Measurements from ENCODE around the gene GCFC2. TPM values are rescaled to one million over a fixed set of nuclear protein-coding genes. Genes with fewer than 3 reads are reported as not detected.

Gene GCFC2
- total and polyA plus RNA-seq, 9 of the 15 experiments (the other 6 are each of a cell fraction or from before 2014, with no cell fraction given) = 10.5 to 40.6 (median 23.0) TPM

DNA sequence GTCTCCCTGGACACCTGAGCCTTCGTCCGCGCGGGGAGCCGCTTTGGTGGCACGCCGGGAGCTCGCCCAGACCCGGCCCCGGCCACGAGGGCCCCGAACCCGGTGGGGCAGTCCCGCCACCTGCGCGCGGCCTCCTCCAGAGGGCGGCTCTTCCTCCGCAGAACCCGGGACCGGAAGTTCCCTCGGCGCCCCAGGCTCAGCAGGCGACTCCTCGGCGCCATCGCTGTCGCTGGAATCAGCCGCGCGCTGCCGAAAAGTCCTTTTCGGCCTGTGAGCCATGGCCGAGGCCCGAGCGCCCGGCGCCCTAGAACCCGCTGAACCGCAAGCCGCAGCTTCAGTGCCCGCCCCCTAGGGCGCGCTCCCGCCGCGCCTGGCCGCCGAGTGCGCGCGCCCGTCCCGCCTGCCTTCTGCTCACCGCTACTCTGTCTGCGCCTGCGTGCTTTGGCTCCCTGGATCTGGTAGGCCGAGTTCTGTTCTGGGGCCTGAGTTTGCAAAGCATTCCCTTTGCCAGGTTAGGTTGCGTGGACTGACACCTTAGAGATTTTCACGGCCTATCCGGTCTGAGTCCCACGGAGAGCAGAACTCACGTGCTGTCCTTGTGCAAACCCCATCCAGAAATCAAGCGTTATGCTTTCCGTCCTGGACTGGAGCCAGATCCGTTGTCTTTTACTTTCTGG lies at the start of gene GCFC2 (continued):
- TF ChIP-seq, protein P1, sequence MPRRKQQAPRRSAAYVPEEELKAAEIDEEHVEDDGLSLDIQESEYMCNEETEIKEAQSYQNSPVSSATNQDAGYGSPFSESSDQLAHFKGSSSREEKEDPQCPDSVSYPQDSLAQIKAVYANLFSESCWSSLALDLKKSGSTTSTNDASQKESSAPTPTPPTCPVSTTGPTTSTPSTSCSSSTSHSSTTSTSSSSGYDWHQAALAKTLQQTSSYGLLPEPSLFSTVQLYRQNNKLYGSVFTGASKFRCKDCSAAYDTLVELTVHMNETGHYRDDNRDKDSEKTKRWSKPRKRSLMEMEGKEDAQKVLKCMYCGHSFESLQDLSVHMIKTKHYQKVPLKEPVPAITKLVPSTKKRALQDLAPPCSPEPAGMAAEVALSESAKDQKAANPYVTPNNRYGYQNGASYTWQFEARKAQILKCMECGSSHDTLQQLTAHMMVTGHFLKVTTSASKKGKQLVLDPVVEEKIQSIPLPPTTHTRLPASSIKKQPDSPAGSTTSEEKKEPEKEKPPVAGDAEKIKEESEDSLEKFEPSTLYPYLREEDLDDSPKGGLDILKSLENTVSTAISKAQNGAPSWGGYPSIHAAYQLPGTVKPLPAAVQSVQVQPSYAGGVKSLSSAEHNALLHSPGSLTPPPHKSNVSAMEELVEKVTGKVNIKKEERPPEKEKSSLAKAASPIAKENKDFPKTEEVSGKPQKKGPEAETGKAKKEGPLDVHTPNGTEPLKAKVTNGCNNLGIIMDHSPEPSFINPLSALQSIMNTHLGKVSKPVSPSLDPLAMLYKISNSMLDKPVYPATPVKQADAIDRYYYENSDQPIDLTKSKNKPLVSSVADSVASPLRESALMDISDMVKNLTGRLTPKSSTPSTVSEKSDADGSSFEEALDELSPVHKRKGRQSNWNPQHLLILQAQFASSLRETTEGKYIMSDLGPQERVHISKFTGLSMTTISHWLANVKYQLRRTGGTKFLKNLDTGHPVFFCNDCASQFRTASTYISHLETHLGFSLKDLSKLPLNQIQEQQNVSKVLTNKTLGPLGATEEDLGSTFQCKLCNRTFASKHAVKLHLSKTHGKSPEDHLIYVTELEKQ (CRISPR knock-in tag; IDR thresholded peaks at IDR 0.05) = no peak
- TF ChIP-seq, protein P2, sequence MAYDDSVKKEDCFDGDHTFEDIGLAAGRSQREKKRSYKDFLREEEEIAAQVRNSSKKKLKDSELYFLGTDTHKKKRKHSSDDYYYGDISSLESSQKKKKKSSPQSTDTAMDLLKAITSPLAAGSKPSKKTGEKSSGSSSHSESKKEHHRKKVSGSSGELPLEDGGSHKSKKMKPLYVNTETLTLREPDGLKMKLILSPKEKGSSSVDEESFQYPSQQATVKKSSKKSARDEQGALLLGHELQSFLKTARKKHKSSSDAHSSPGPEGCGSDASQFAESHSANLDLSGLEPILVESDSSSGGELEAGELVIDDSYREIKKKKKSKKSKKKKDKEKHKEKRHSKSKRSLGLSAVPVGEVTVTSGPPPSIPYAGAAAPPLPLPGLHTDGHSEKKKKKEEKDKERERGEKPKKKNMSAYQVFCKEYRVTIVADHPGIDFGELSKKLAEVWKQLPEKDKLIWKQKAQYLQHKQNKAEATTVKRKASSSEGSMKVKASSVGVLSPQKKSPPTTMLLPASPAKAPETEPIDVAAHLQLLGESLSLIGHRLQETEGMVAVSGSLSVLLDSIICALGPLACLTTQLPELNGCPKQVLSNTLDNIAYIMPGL (CRISPR knock-in tag; IDR thresholded peaks at IDR 0.05) = peak; percentile 98
- no peak for TF ChIP-seq PYGO2 (tag; IDR thresholded peaks at IDR 0.05)
- TF ChIP-seq, protein P3, sequence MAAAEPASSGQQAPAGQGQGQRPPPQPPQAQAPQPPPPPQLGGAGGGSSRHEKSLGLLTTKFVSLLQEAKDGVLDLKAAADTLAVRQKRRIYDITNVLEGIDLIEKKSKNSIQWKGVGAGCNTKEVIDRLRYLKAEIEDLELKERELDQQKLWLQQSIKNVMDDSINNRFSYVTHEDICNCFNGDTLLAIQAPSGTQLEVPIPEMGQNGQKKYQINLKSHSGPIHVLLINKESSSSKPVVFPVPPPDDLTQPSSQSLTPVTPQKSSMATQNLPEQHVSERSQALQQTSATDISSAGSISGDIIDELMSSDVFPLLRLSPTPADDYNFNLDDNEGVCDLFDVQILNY (CRISPR knock-in tag; IDR thresholded peaks at IDR 0.05) = peak; percentile 96
- TF ChIP-seq, protein P4, sequence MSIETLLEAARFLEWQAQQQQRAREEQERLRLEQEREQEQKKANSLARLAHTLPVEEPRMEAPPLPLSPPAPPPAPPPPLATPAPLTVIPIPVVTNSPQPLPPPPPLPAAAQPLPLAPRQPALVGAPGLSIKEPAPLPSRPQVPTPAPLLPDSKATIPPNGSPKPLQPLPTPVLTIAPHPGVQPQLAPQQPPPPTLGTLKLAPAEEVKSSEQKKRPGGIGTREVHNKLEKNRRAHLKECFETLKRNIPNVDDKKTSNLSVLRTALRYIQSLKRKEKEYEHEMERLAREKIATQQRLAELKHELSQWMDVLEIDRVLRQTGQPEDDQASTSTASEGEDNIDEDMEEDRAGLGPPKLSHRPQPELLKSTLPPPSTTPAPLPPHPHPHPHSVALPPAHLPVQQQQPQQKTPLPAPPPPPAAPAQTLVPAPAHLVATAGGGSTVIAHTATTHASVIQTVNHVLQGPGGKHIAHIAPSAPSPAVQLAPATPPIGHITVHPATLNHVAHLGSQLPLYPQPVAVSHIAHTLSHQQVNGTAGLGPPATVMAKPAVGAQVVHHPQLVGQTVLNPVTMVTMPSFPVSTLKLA (conservative IDR thresholded peaks at IDR 0.05) = peak; percentile 84 to 91
- TF ChIP-seq MYC (IDR thresholded peaks at IDR 0.05; ENCODE audit: low read depth, low read length) = peak; percentile 98
- peak; percentile 32; the same call in 1 of the 2 replicates for TF ChIP-seq MYC (CRISPR knock-in tag; IDR thresholded peaks at IDR 0.05; ENCODE audit: borderline replicate concordance, low read depth)
- no peak for TF ChIP-seq ZC3H8 (IDR thresholded peaks at IDR 0.05)
- TF ChIP-seq BCOR (IDR thresholded peaks at IDR 0.05) = no peak
- no peak for TF ChIP-seq NCOA6 (IDR thresholded peaks at IDR 0.05)
- peak; percentile 89 for TF ChIP-seq ZNF644 (tag; IDR thresholded peaks at IDR 0.05; ENCODE audit: low read depth)
- peak; percentile 30; the same call in 1 of the 2 replicates for TF ChIP-seq CREM (IDR thresholded peaks at IDR 0.05; ENCODE audit: low read depth)
- peak; percentile 81 for TF ChIP-seq PCBP1 (IDR thresholded peaks at IDR 0.05; ENCODE audit: low read depth, low read length, poor library complexity, severe bottlenecking)
- TF ChIP-seq NR4A1 (CRISPR knock-in tag; IDR thresholded peaks at IDR 0.05) = no peak
- peak; percentile 45; the same call in 1 of the 2 replicates for TF ChIP-seq NR4A1 (tag; IDR thresholded peaks at IDR 0.05)
- peak; percentile 53 to 84; a peak in 3 of 4 replicates for TF ChIP-seq MAZ (CRISPR knock-in tag; conservative IDR thresholded peaks at IDR 0.05 in 1 of 2, IDR thresholded peaks at IDR 0.05 in 1 of 2)
- TF ChIP-seq, protein P5, sequence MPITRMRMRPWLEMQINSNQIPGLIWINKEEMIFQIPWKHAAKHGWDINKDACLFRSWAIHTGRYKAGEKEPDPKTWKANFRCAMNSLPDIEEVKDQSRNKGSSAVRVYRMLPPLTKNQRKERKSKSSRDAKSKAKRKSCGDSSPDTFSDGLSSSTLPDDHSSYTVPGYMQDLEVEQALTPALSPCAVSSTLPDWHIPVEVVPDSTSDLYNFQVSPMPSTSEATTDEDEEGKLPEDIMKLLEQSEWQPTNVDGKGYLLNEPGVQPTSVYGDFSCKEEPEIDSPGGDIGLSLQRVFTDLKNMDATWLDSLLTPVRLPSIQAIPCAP (CRISPR knock-in tag; IDR thresholded peaks at IDR 0.05; ENCODE audit: borderline replicate concordance) = peak; percentile 93; the same call in 1 of the 2 replicates

Measured in K562 (cell line).